Lower lobe of right lung (tissue), 2 donors: ENCODE results near the gene MAP3K7CL. TPM values are rescaled to one million over a fixed set of nuclear protein-coding genes. Genes with fewer than 3 reads are reported as not detected.

Experiments used
- ATAC-seq, 2 donors: fragments of 200-7000 bp; cut with Tn5 transposase; one replicate each; pipeline ENCODE4 v1.9.1; 2020 to 2022; ENCODE audit warnings: mild to moderate bottlenecking in 2 of 2, moderate library complexity in 2 of 2
- DNase-seq: peaks from one replicate; pipeline ENCODE4 v3.0.0-alpha.2; 2020
- H3K27ac ChIP-seq: fragments of 200-600 bp; one replicate; pipeline ENCODE4 v1.8.0; 2022
- H3K27me3 ChIP-seq: fragments of 200-600 bp; one replicate; pipeline ENCODE4 v1.8.0; 2022; ENCODE audit warnings: low read depth
- H3K36me3 ChIP-seq: fragments of 200-600 bp; one replicate; pipeline ENCODE4 v1.8.0; 2022; ENCODE audit warnings: mild to moderate bottlenecking
- H3K4me1 ChIP-seq: fragments of 200-600 bp; one replicate; pipeline ENCODE4 v1.8.0; 2022
- H3K4me3 ChIP-seq: fragments of 200-600 bp; one replicate; pipeline ENCODE4 v1.8.0; 2022; ENCODE audit warnings: mild to moderate bottlenecking
- H3K9me3 ChIP-seq: fragments of 200-600 bp; one replicate; pipeline ENCODE4 v1.8.0; 2022
- CTCF ChIP-seq: fragments of 200-600 bp; IDR thresholded peaks from one replicate; pipeline ENCODE4 v1.8.0; 2022; ENCODE audit warnings: antibody characterized with exemption, mild to moderate bottlenecking
- intact Hi-C: fragments of 100-400 bp; cut with DNase I; formaldehyde crosslinking; loops from one replicate; pipeline ENCODE4 v1.11.0; 2022
- total RNA-seq: library from RNA; stranded (reverse); fragmentation: NEBNext Ultra II Directional; extraction: Animal tissue kit (Norgen Biotek cat#: 25700); gene quantifications from one replicate; pipeline ENCODE4 v1.2.1, GENCODE V29; 2021
- donor health status: DM: no; HTN: yes; CAD: no; lungs with severe emphysema.

The MAP3K7CL gene
- total RNA-seq, 1 donor from 2014 or later, result 8.3 TPM

- DNase-seq, result no peak
These were observed 22.5 kb downstream of the MAP3K7CL start for GRCh38 chr21:29152916-29153315.

GRCh38 chr21:29154270-29154669 lies 23.8 kb downstream of the MAP3K7CL start:
- H3K27ac ChIP-seq, result no peak overlapping the region
- no peaks in the 10 kb centered on the region for H3K27me3 ChIP-seq
- ATAC-seq (no peak), DNase-seq (no peak)
- H3K4me3 ChIP-seq, result no peak overlapping the region
- no peak for TF ChIP-seq CTCF
- no peaks in the 10 kb centered on the region for H3K9me3 ChIP-seq
- intact Hi-C loops, result no loop called here
- H3K36me3 ChIP-seq, result no peaks in the 10 kb centered on the region
- H3K4me1 ChIP-seq, result no peaks in the 10 kb centered on the region

More at GRCh38 chr21:29152916-29153315, 22.5 kb downstream of the MAP3K7CL start:
- Histone ChIP-seq H3K4me1 (no peaks in the 10 kb centered on the region), H3K9me3 (no peaks in the 10 kb centered on the region), H3K36me3 (no peaks in the 10 kb centered on the region), H3K27ac (no peak overlapping the region), H3K4me3 (no peak overlapping the region), H3K27me3 (no peaks in the 10 kb centered on the region)
- TF ChIP-seq CTCF, result no peak
- intact Hi-C loops, result no loop called here
- ATAC-seq, result no peak

GRCh38 chr21:29155118-29155932 lies 24.9 kb downstream of the MAP3K7CL start:
- Histone ChIP-seq H3K27ac (no peak overlapping the region), H3K27me3 (no peaks in the 10 kb centered on the region), H3K36me3 (no peaks in the 10 kb centered on the region), H3K9me3 (no peaks in the 10 kb centered on the region), H3K4me3 (peak overlapping the region; percentile 3), H3K4me1 (no peaks in the 10 kb centered on the region)
- intact Hi-C loops, result no loop called here
- ATAC-seq (peak; percentile 85 to 87), DNase-seq (peak; percentile 63)
- TF ChIP-seq CTCF, result no peak

GRCh38 chr21:29155933-29156260 lies 25.5 kb downstream of the MAP3K7CL start:
- no peak for TF ChIP-seq CTCF
- Histone ChIP-seq H3K4me1 (no peaks in the 10 kb centered on the region), H3K36me3 (no peaks in the 10 kb centered on the region), H3K27ac (no peak overlapping the region), H3K4me3 (no peak overlapping the region), H3K9me3 (no peaks in the 10 kb centered on the region), H3K27me3 (no peaks in the 10 kb centered on the region)
- ATAC-seq, result no peak
- no peak for DNase-seq
- intact Hi-C loops, result no loop called here

GRCh38 chr21:29157080-29157479 lies 26.6 kb downstream of the MAP3K7CL start:
- Histone ChIP-seq H3K9me3 (no peaks in the 10 kb centered on the region), H3K36me3 (no peaks in the 10 kb centered on the region), H3K4me1 (no peaks in the 10 kb centered on the region), H3K27me3 (no peaks in the 10 kb centered on the region), H3K27ac (peak overlapping the region; percentile 9), H3K4me3 (no peak overlapping the region)
- intact Hi-C loops, result no loop called here
- DNase-seq (no peak), ATAC-seq (no peak)
- TF ChIP-seq CTCF, result no peak
